ENCODE measurements around the gene ADAMTS3.

DNA sequence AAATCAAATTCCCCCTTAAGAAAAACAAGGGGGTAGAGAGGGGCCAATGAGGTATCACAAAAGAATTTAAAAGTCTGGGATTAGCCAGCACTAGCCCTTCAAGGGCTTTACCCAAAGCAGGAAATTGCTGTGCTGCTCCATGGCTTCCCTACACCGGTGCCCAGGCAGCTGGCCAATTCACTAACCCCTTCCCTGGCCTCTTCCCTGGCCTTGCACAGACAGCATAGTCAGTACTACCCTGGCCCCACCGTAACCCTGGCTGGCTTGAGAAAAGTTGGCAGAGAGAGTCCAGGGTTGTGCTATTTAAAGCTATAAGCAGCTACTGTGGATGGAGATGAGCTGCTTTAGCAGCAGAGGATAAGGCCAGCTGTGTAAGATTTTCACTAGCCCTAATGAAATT, 43.1 kb downstream of the ADAMTS3 start:
- TF ChIP-seq, protein P1, sequence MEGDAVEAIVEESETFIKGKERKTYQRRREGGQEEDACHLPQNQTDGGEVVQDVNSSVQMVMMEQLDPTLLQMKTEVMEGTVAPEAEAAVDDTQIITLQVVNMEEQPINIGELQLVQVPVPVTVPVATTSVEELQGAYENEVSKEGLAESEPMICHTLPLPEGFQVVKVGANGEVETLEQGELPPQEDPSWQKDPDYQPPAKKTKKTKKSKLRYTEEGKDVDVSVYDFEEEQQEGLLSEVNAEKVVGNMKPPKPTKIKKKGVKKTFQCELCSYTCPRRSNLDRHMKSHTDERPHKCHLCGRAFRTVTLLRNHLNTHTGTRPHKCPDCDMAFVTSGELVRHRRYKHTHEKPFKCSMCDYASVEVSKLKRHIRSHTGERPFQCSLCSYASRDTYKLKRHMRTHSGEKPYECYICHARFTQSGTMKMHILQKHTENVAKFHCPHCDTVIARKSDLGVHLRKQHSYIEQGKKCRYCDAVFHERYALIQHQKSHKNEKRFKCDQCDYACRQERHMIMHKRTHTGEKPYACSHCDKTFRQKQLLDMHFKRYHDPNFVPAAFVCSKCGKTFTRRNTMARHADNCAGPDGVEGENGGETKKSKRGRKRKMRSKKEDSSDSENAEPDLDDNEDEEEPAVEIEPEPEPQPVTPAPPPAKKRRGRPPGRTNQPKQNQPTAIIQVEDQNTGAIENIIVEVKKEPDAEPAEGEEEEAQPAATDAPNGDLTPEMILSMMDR (IDR thresholded peaks at IDR 0.05): no peak
- no peak for TF ChIP-seq POLR2A (IDR thresholded peaks at IDR 0.05)

Measured in thyroid gland (tissue), 4 donors.